ENCODE measurements around the gene KLHDC8A. TPM values are rescaled to one million over a fixed set of nuclear protein-coding genes. Genes with fewer than 3 reads are reported as not detected.

Gene KLHDC8A
- polyA plus RNA-seq, 1 donor = 8.7 TPM

GRCh38 chr1:205382561-205382960 is 25.8 kb upstream of the KLHDC8A start:
- Histone ChIP-seq H3K9me3 (ENCODE audit: control insufficient read depth, low read depth, low read length) (no peaks in the 10 kb centered on the region), H3K36me3 (ENCODE audit: control insufficient read depth, insufficient read depth, low read length) (no peaks in the 10 kb centered on the region), H3K4me3 (ENCODE audit: low read length) (no peak overlapping the region), H3K27ac (ENCODE audit: low read length) (no peak overlapping the region), H3K4me1 (ENCODE audit: control insufficient read depth, insufficient read depth, low read length) (no peaks in the 10 kb centered on the region), H3K27me3 (ENCODE audit: control insufficient read depth, insufficient read depth, low read length) (no peaks in the 10 kb centered on the region)
- WGBS (ENCODE audit: insufficient coverage, low lambda C conversion rate) = no CpG with 5 or more reads among the region's 4 CpGs
- DNase-seq = no peak

- no peaks in the 10 kb centered on the region for H3K4me1 ChIP-seq (ENCODE audit: control insufficient read depth, insufficient read depth, low read length)
- no CpG with 5 or more reads among the region's 6 CpGs for WGBS (ENCODE audit: insufficient coverage, low lambda C conversion rate)
- no peak overlapping the region for H3K27ac ChIP-seq (ENCODE audit: low read length)
- no peak overlapping the region for H3K4me3 ChIP-seq (ENCODE audit: low read length)
- no peaks in the 10 kb centered on the region for H3K27me3 ChIP-seq (ENCODE audit: control insufficient read depth, insufficient read depth, low read length)
- H3K9me3 ChIP-seq (ENCODE audit: control insufficient read depth, low read depth, low read length) = no peaks in the 10 kb centered on the region
- H3K36me3 ChIP-seq (ENCODE audit: control insufficient read depth, insufficient read depth, low read length) = no peaks in the 10 kb centered on the region
- no peak for DNase-seq
Observed at GRCh38 chr1:205381305-205381704, 24.6 kb upstream of the KLHDC8A start.

DNA sequence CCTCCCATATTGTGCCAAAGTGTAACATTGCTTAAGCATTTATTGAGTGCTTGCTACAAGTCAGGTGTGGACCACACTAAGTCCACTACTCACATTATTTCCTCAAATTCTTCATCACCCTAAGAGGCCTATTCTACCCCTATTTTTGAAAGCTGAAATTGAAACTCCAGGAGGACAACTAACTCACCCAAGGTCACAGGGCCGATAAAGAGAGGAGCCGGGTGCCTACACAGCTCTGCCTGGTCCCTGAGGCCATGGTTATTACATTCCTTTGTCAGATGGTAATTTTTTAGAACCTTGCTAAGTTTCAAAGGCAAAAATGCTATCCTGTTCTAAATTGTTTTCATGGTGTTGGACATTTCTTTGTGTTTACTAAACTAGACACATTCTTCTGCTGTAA is 24.2 kb upstream of the KLHDC8A start:
- no peaks in the 10 kb centered on the region for H3K4me1 ChIP-seq (ENCODE audit: control insufficient read depth, insufficient read depth, low read length)
- no peak overlapping the region for H3K4me3 ChIP-seq (ENCODE audit: low read length)
- no peak overlapping the region for H3K27ac ChIP-seq (ENCODE audit: low read length)
- WGBS (ENCODE audit: insufficient coverage, low lambda C conversion rate) = no CpG with 5 or more reads among the region's 2 CpGs
- H3K36me3 ChIP-seq (ENCODE audit: control insufficient read depth, insufficient read depth, low read length) = no peaks in the 10 kb centered on the region
- no peak for DNase-seq
- no peaks in the 10 kb centered on the region for H3K9me3 ChIP-seq (ENCODE audit: control insufficient read depth, low read depth, low read length)
- H3K27me3 ChIP-seq (ENCODE audit: control insufficient read depth, insufficient read depth, low read length) = no peaks in the 10 kb centered on the region

DNA sequence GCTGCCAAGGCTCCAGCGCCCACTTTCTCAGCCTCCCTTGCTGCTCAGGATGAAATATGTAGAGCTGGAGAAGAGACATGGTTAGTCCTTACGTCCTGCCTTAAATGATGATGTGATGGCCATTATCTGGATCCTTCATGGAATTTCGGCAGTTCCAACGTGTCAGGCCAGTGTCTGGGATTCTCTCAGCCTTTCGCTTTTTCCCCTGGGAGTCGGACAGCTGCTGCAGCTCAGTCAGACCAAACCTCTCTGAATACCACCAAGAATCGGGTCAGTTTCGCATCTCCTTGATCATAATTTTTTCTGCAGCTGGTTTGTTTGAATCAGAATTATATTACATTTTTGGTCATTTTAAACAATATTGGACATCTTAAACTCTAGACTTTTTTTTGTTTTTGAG is 22.3 kb upstream of the KLHDC8A start:
- H3K36me3 ChIP-seq (ENCODE audit: control insufficient read depth, insufficient read depth, low read length) = no peaks in the 10 kb centered on the region
- no peaks in the 10 kb centered on the region for H3K4me1 ChIP-seq (ENCODE audit: control insufficient read depth, insufficient read depth, low read length)
- no peak overlapping the region for H3K4me3 ChIP-seq (ENCODE audit: low read length)
- no peak overlapping the region for H3K27ac ChIP-seq (ENCODE audit: low read length)
- WGBS (ENCODE audit: insufficient coverage, low lambda C conversion rate) = no CpG with 5 or more reads among the region's 8 CpGs
- no peak for DNase-seq
- H3K9me3 ChIP-seq (ENCODE audit: control insufficient read depth, low read depth, low read length) = no peaks in the 10 kb centered on the region
- H3K27me3 ChIP-seq (ENCODE audit: control insufficient read depth, insufficient read depth, low read length) = no peaks in the 10 kb centered on the region

DNA sequence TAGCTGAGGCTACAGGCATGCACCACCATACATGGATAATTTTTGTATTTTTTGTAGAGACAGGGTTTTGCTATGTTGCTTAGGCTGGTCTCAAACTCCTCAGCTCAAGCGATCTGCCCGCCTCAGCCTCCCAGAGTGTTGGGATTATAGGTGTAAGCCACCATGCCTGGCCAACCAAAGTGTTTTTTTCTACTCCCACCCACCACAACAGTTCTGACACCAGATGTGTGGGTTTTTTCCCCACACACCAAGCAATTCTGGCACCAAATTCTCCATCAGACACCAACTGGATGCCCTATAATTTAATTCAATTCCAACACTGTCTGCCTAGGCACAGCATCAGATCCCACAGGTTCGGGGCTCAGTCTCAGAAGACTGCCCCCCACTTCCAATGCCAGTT is 20.6 kb upstream of the KLHDC8A start:
- Histone ChIP-seq H3K4me1 (ENCODE audit: control insufficient read depth, insufficient read depth, low read length) (peaks cover 7% of the 10 kb centered on the region), H3K9me3 (ENCODE audit: control insufficient read depth, low read depth, low read length) (no peaks in the 10 kb centered on the region), H3K27ac (ENCODE audit: low read length) (no peak overlapping the region), H3K36me3 (ENCODE audit: control insufficient read depth, insufficient read depth, low read length) (no peaks in the 10 kb centered on the region), H3K27me3 (ENCODE audit: control insufficient read depth, insufficient read depth, low read length) (no peaks in the 10 kb centered on the region), H3K4me3 (ENCODE audit: low read length) (no peak overlapping the region)
- DNase-seq = no peak
- WGBS (ENCODE audit: insufficient coverage, low lambda C conversion rate) = no CpG with 5 or more reads among the region's 3 CpGs

GRCh38 chr1:205376739-205377138 is 20.0 kb upstream of the KLHDC8A start:
- DNase-seq = no peak

GRCh38 chr1:205375835-205376545 is 19.3 kb upstream of the KLHDC8A start:
- no peak overlapping the region for H3K4me3 ChIP-seq (ENCODE audit: low read length)
- no peaks in the 10 kb centered on the region for H3K9me3 ChIP-seq (ENCODE audit: control insufficient read depth, low read depth, low read length)
- H3K4me1 ChIP-seq (ENCODE audit: control insufficient read depth, insufficient read depth, low read length) = peaks cover 8% of the 10 kb centered on the region
- no peaks in the 10 kb centered on the region for H3K36me3 ChIP-seq (ENCODE audit: control insufficient read depth, insufficient read depth, low read length)
- DNase-seq = peak in 1 of 2 donors; percentile 35
- no peaks in the 10 kb centered on the region for H3K27me3 ChIP-seq (ENCODE audit: control insufficient read depth, insufficient read depth, low read length)
- H3K27ac ChIP-seq (ENCODE audit: low read length) = no peak overlapping the region
- WGBS (ENCODE audit: insufficient coverage, low lambda C conversion rate) = no CpG with 5 or more reads among the region's 6 CpGs

More at GRCh38 chr1:205376739-205377138, 20.0 kb upstream of the KLHDC8A start:
- no peak overlapping the region for H3K27ac ChIP-seq (ENCODE audit: low read length)
- H3K9me3 ChIP-seq (ENCODE audit: control insufficient read depth, low read depth, low read length) = no peaks in the 10 kb centered on the region
- no peak overlapping the region for H3K4me3 ChIP-seq (ENCODE audit: low read length)
- H3K27me3 ChIP-seq (ENCODE audit: control insufficient read depth, insufficient read depth, low read length) = no peaks in the 10 kb centered on the region
- no CpG with 5 or more reads among the region's 4 CpGs for WGBS (ENCODE audit: insufficient coverage, low lambda C conversion rate)
- H3K4me1 ChIP-seq (ENCODE audit: control insufficient read depth, insufficient read depth, low read length) = peaks cover 8% of the 10 kb centered on the region
- no peaks in the 10 kb centered on the region for H3K36me3 ChIP-seq (ENCODE audit: control insufficient read depth, insufficient read depth, low read length)

DNA sequence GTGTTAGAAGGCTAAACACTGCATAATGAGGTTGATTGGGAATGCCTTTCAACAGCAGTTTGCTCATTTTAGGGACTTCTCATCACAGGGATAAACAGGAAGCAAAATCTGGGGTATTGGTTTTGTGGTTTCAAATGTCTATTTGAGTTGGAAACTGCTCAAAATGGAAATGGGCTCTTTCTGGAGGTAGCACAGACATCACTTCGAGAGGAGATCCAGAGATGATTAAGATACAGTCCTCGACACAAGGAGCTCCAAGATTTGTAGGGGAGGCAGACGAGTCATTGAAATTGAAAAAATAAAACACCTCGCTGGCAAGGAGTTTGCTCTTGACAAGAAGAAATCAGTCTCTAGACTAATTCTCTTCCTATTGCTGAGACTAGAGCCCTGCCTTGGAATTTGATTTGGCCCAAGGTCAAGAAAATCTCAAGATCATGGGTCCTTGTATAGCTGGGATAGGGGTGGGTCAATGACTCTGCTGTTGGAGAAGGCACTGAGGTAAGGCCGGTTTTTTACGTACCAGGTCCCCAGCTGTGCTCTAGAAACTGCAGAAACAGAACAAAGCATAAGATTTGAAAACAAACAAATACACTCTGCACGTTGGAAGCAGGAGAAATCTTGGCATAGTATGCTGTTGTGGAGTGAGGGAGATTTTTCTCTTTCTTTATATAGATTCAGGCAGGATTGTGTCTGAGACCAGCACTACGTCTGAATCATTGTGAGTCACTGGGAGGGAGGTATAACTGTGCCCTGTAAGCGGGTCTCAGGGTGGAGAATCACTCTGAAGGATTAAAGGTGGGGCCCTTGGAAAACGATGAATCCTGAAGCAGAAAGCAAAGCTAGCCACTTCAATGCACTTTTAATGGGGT is 17.7 kb upstream of the KLHDC8A start:
- Histone ChIP-seq H3K36me3 (ENCODE audit: control insufficient read depth, insufficient read depth, low read length) (no peaks in the 10 kb centered on the region), H3K4me1 (ENCODE audit: control insufficient read depth, insufficient read depth, low read length) (peaks cover 8% of the 10 kb centered on the region), H3K27me3 (ENCODE audit: control insufficient read depth, insufficient read depth, low read length) (no peaks in the 10 kb centered on the region), H3K9me3 (ENCODE audit: control insufficient read depth, low read depth, low read length) (no peaks in the 10 kb centered on the region), H3K27ac (ENCODE audit: low read length) (no peak overlapping the region), H3K4me3 (ENCODE audit: low read length) (no peak overlapping the region)
- 57% methylated on average over 3 of the region's 10 CpGs for WGBS (ENCODE audit: insufficient coverage, low lambda C conversion rate)
- DNase-seq = no peak

GRCh38 chr1:205373798-205374175 is 17.1 kb upstream of the KLHDC8A start:
- Histone ChIP-seq H3K9me3 (ENCODE audit: control insufficient read depth, low read depth, low read length) (no peaks in the 10 kb centered on the region), H3K4me3 (ENCODE audit: low read length) (no peak overlapping the region), H3K27me3 (ENCODE audit: control insufficient read depth, insufficient read depth, low read length) (no peaks in the 10 kb centered on the region), H3K36me3 (ENCODE audit: control insufficient read depth, insufficient read depth, low read length) (no peaks in the 10 kb centered on the region), H3K27ac (ENCODE audit: low read length) (no peak overlapping the region), H3K4me1 (ENCODE audit: control insufficient read depth, insufficient read depth, low read length) (peaks cover 8% of the 10 kb centered on the region)
- WGBS (ENCODE audit: insufficient coverage, low lambda C conversion rate) = no CpG with 5 or more reads among the region's 2 CpGs
- DNase-seq = no peak

DNA sequence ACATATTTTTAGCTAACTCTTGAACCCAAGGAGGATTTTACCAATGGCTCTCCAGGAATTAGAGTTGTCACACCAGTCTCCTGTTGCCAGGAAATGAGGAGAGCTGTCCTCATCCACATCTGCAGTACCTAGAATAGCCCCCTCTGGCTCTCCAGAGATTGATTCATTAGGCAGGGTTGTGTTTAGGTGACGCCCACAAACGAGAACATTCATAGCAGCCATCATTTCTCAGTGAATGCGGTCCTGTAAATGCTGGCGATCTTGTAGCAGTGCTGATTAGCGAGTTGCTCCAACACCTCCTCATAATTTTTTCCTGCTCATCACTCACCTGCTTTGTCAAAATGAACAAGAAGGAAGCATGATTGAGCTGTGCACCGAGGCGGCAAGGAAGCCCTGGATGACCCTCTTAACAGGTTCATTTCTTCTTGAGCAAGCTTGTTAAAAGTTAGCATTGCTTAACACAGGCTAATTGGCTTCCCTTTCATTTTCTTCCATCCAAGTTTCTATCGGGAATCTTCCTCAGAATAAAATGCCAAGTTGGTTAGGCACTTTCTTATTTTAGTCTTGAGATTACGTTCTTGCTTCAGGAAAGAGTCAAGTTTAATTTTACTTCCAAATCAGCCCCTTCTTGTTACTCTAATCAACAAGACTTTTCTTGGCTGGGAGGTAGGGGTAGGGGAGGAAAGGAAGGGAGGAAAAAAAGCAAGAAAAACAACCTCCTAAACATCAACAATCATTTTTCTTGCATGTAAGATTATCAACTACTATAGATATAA is 16.5 kb upstream of the KLHDC8A start:
- no peaks in the 10 kb centered on the region for H3K27me3 ChIP-seq (ENCODE audit: control insufficient read depth, insufficient read depth, low read length)
- 20% methylated on average over 1 of the region's 9 CpGs for WGBS (ENCODE audit: insufficient coverage, low lambda C conversion rate)
- no peaks in the 10 kb centered on the region for H3K9me3 ChIP-seq (ENCODE audit: control insufficient read depth, low read depth, low read length)
- no peaks in the 10 kb centered on the region for H3K36me3 ChIP-seq (ENCODE audit: control insufficient read depth, insufficient read depth, low read length)
- H3K4me1 ChIP-seq (ENCODE audit: control insufficient read depth, insufficient read depth, low read length) = peaks cover 8% of the 10 kb centered on the region
- no peak for DNase-seq
- H3K4me3 ChIP-seq (ENCODE audit: low read length) = no peak overlapping the region
- no peak overlapping the region for H3K27ac ChIP-seq (ENCODE audit: low read length)
